Measurements from ENCODE around the gene WDFY3.

The WDFY3 gene

DNA sequence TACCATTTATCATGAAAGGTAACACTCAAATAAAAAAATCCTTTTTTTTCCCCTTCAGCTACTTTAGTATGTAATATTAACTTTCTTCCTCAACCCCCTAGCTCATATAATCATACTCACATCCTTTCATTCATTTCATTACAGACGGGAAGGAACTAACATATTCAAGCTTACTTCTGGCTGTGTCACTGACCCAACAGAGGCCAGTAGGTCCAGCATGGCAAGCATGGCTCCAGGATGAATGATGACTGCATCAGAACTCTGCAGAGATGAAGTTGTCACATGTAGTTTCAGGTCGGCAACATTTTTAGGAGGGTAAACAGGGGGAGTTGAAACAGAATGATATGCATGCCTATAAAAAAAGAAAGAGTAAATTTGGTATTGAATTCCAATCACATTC is 163.4 kb downstream of the WDFY3 start:
- no peak for DNase-seq (ENCODE audit: low read depth in 1 of 2, low spot score in 1 of 2)

DNA sequence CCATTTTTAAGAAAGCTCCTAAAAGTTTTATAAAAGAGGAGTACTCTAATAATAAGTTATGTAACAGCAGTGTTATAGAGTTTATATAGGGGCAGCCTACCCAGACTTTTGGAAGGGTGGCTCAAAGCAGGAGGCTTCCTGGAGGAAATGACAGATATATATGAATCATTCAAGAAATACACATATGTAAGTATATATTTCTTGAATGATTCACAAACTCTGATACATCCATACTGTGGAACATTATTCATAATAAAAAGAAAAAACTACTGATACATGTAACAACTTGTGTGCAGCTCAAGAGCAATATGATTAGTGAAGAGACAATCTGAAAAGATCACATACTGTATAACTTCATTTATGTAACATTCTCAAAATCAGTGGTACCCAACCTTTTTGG is 166.2 kb downstream of the WDFY3 start:
- DNase-seq (ENCODE audit: low read depth in 1 of 2, low spot score in 1 of 2) = no peak

DNA sequence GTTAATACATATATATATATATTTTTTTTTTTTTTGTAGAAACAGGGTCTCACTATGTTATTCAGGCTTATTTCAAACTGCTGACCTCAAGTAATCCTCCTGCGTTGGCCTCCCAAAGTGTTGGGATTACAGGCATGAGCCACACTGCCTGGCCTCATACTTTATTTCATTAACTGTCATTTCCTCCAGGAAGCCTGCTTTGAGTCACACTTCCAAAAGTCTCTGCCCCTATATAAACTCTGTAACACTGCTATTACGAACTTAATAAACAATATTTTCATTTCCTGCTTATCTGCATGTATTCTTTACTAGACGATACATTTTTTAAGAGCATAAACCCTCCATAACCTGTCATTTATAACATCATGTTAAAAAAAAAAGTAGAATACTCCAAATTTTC is 167.2 kb downstream of the WDFY3 start:
- DNase-seq (ENCODE audit: low read depth in 1 of 2, low spot score in 1 of 2) = no peak

DNA sequence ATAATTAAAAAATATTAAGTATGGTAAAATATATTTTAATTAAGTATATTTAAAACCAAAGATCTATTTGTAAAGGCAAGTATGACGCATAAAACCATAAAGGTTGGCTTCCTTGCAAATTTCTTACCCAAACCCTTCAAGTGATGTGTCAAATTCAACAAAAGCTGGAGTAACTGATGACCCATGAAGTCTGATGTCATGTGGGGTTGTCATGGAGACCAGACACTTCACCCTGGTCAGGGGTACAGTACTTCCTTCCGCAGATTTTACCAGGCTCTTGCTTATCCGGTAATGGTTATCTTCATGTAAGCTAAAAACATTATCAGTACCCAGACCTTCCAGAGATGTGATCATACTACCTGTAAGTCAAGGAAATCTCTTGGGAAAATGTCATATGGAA is 170.1 kb downstream of the WDFY3 start:
- DNase-seq (ENCODE audit: low read depth in 1 of 2, low spot score in 1 of 2) = no peak

DNA sequence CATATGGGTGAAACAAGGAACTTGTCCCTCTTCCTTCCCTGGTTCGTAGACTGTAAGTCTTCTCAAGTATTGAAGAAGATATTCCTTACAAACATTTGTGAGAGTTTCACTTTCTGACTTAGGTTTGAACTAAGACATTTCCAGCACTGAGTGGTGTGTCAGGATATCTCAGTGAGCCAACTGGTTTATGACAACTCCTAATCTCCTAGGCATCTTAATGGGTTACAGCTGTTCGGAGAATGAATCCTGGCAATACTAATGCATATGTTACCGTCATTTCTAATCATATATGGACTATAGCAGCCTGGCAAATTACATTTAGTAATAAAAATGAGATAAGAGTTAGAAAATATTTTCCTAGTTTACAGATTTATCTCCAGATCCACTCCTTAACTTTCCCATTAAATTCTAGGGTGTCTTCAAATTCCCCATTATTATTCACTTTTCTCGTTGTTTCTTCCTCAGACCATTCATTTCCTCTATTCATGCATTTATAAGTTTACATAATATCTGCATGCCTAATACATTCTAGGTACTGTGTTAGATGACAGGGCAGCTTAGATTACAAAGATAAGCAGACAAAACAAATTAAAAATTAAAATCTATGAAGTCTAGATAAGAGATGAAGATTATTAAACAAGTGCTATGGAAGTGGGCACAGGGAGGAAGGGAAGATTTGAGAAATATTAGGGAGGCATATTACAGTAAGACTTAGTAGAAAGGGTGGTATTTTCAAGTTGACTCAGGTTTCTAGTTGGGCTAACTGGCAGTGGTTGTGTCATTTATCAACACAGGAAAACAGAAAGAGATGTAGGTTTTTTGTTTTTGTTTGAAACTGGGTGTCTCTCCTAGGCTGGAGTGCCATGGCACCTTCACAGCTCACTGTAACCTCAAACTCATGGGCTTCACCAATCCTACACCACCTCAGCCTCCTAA is 173.9 kb downstream of the WDFY3 start:
- no peak for DNase-seq (ENCODE audit: low read depth in 1 of 2, low spot score in 1 of 2)

DNA sequence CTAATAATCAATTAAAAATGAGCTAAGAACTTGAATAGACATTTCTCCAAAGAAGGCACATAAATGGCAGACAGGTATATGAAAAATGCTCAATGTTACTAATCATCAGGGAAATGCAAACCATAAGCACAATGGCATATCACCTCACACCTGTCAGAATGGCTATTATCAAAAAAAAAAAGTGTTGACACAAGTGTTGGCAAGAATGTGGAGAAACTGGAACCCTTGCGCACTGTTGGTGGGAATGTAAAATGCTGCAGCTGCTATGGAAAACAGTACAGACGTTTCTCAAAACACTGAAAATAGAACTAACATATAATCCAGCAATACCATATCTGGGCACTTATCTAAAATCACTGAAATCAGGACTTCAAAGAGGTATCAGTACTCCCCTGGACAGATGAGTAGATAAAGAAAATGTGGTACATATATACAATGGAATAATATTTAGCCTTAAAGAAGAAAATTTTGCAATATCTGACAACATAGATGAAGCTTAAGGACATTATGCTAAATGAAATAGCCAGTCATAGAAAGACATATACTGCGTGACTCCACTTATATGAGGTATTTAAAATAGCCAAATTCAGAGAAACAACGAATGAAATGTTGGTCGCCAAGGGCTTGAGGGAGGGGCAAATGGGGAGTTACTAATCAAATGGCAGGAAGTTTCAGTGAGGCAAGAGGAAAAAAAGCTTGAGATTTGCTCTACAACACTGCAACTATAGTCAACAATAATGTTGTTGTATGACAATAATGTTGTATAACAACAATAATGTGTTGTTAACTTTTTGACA is 175.5 kb downstream of the WDFY3 start:
- DNase-seq (ENCODE audit: low read depth in 1 of 2, low spot score in 1 of 2) = no peak

DNA sequence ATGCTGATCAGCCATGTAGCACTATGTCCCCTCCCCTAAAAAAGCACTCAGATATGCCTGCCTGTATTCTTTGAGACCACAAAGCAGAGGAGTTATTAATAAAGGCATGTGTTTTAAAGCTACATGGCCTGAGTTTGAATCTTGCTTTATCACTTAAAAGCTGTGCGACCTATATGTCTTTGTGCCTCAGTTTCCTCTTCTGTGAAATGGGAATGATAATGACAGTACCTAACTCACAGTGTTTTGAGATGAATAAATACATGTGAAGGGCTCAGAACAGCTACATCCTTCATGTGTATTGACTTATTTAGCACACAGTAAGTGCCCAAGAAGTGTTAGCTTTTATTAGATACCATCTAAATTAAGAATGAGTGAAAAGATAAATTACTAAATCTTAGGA is 180.0 kb downstream of the WDFY3 start:
- no peak for DNase-seq (ENCODE audit: low read depth in 1 of 2, low spot score in 1 of 2)

DNA sequence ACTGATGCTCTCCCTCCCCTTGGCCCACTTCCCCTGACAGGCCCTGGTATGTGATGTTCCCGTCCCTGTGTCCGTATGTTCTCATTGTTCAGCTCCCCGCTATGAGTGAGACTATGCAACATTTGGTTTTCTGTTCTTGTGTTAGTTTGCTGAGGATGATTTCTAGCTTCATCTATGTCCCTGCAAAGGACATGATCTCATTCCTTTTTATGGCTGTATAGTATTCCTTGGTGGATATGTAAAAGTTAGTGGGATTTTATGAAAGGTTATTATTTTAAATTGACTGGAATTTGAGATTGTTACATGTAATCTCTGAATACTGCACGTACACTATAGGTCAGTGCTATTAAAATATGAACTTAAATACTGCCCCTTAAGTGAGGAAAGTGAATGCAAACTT is 184.0 kb downstream of the WDFY3 start:
- DNase-seq (ENCODE audit: low read depth in 1 of 2, low spot score in 1 of 2) = no peak

DNA sequence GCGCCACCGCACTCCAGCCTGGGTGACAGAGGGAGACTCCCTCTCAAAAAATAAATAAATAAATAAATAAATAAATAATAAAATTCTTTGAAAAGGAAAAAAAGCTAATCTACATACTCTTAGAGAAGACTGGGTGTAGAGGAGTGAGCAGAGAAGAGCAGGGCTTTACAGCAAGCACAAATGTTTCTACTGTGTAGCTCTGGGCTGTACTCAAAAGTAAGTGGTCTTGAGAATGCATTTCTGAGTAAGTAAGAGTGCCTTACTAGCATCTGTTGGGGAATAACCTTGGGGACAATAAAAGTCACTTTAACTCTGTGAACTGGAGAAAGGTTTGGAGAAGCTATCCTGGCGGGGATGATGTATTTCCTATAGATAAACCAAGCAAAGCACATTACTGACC is 185.8 kb downstream of the WDFY3 start:
- DNase-seq (ENCODE audit: low read depth in 1 of 2, low spot score in 1 of 2) = no peak

DNA sequence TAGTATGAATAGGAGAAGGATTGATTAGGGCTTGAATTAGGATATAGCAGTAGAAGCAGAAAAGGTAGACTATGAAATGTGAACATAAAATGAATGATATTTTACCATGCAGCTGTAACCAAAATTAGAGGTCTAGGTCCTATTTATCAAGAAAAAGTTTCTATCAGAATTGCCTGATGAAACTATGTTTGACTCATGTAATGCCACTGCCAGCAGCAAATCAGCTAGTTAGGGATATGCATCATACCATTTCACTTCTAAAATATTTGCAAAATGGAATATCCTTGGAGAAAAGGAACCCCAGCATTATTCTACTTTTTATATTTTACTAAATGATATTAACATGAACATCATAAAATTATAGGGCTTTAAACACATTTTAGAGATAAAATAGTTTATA is 188.4 kb downstream of the WDFY3 start:
- DNase-seq (ENCODE audit: low read depth in 1 of 2, low spot score in 1 of 2) = no peak

DNA sequence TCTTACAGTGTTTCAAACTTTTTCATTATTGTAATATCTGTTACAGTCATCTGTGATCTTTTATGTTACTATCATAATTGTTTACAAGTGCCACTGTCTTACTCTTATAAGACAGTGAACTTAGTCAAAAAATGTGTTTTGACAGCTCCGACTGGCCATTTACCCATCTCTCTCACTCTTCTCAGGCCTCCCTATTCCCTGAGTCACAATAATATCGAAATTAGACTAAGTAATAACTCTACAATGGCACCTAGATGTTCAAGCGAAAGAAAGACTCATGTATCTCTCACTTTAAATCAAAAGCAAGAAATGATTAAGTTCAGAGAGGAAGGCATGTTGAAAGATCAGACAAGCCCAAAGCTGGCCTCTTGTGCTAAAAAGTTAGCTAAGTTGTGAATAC is 199.3 kb downstream of the WDFY3 start:
- no peak for DNase-seq (ENCODE audit: low read depth in 1 of 2, low spot score in 1 of 2)

DNA sequence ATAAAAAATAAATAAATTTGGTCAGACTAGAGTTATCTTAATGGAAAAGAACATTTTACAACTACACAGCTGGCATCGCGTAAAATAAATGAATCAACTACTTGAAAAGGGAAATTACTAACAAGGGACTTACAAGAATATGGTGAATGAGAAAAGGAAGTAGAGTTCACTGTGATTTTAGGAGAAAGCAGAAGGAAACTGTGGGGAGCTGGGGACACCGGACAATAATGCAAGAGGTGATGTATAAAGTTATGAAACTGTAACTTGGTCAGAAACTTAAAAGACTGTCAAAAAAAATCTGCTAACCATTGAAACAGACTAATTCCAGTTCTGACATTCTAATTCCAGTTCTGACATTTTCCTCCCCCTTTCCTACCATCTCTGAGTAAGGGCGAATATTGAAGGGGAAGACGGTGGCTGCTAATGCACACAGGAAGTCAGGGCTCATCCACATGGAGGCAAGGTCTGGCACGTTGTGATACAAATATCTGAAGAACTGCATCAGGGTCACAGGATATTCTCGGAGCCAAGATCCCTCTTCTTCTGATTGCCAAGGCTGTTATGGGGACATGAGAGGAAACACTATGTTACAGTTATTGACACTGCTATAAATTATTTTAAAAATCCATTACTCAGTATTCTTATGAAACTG is 213.0 kb downstream of the WDFY3 start:
- no peak for DNase-seq (ENCODE audit: low read depth in 1 of 2, low spot score in 1 of 2)

DNA sequence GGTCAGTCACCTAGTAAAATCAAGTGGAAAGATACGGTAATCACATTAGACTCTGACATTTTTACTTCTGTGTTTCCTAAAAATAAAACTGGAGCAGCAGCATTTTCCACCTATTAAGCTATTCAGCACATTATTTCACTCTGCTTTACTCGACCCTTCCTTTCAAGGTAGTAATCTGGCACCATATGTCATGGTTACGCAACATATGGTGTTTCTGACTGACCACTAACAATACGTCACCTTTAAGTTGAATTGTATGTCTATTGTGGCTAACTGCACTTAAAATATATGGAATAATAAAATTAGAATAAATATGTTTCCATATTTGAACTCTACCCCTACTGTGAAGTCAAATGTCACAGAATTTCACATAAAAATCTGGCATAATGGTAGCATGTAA is 214.8 kb downstream of the WDFY3 start:
- DNase-seq (ENCODE audit: low read depth in 1 of 2, low spot score in 1 of 2) = no peak

DNA sequence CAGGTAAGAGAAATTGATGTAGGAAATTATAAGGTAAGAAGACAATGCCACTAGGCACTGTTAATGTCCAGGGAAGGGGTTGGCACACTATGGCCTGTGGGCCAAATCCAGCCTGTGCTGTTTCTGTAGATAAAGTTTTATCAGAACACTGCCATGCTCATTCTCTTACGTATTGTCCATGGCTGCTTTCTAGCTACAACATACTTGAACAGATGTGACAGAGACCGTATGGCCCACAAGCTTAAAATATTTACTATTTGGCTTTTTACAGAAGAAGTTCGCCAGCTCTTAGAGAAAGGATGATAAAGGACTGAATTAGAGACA is 215.6 kb downstream of the WDFY3 start:
- no peak for DNase-seq (ENCODE audit: low read depth in 1 of 2, low spot score in 1 of 2)

DNA sequence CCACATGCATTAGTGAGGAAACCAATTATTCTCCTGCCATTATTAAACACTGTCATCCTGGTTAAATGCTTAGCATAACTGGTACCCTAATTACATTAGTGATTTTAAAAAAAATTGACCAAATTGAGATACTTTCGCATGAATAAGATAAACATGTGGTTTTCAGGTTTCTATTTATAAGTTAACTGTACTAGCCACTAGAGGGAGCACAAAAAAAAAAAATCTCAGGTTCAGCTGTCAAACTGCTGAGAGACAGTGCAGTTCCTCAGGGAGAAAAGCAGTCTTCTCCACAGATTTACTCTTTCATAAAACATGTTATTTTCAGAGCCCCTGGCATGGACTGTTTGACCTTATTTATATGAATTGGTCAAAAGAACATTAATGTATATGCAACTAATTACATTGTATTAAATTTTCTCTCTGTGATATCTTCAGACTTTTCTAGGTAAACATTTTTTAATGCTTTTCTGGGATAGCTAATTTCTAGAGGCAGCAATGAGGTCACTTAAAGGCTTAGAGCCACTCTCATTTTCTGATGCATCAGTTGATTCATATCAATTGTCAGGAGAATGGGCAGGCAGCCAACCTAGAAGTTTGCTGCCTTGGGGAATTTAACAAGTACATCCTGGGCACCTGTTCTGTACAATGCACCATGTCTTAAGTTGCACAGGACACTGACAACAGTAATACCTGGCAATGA is 216.1 kb downstream of the WDFY3 start:
- no peak for DNase-seq (ENCODE audit: low read depth in 1 of 2, low spot score in 1 of 2)

DNA sequence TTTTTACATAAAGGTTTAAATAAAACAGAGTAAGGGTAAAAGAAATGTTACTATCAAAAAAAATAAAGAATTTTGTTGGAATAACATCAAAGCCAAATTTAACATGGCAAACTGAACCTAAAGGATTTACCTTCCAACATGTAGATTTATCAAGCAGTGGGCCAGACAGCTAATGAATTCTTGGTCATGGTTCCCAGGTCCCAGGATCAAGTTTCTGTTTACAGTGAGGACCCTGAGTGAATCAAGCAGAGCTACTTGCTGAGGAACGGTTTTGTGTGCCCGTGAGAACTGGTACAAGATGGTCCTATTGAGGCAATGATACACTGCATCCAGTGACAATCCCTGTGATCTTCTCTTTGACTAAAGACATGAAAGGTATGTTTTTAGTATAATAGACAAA is 226.4 kb downstream of the WDFY3 start:
- DNase-seq (ENCODE audit: low read depth in 1 of 2, low spot score in 1 of 2) = no peak

DNA sequence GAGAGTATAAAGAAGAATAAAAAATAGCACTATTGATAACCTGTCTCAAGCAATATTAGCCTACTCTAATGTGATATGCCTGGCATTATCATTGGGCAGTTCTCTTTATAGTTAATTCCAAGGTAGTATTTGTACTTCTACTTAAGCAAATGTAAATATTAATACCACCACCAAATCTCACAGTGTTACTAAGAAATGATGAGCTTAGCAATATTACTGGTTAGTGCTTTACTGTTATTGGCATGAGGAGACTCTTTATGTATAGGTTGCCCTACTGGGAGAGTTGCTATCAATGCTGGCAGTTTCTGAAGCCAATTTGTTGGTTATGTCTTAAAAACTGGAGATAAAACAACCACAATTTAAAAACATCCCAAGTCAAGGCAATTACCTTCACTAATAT is 227.9 kb downstream of the WDFY3 start:
- DNase-seq (ENCODE audit: low read depth in 1 of 2, low spot score in 1 of 2) = no peak

DNA sequence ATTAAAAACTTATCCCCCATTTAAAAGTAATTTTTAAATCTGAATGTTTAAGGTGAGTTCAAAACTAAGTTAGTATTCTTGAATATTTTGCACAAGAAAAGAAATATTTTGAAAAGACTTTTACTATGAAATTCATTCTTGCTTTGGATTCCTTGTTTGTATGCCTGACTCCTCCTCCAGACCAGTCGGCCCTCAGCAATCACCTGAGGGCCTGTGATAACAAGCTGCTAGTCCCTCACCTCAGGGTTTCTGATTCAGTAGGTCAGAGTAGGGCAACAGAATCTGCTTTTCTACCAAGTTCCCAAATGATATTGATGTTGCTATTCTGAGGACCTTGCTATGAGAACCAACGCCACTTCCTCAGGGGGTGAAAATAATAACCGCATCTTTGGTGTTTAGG is 228.8 kb downstream of the WDFY3 start:
- no peak for DNase-seq (ENCODE audit: low read depth in 1 of 2, low spot score in 1 of 2)

DNA sequence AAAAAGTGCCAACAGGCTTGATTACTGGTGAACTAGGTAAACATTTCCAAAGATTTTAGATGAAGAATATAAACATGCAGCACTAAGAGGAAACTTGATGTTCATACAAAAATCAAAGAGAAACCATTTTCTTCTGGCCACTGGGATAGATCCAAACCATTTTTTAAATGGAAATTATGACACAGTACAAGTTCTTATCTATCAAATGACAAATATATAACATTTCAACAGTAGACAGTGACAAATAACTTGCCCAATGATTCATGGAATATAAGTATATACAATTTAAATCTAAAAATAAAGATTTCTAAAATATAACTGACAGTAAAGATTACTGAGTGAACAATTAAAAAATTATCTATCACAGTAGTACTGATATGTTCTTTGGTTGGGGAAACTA is 232.5 kb downstream of the WDFY3 start:
- no peak for DNase-seq (ENCODE audit: low read depth in 1 of 2, low spot score in 1 of 2)

DNA sequence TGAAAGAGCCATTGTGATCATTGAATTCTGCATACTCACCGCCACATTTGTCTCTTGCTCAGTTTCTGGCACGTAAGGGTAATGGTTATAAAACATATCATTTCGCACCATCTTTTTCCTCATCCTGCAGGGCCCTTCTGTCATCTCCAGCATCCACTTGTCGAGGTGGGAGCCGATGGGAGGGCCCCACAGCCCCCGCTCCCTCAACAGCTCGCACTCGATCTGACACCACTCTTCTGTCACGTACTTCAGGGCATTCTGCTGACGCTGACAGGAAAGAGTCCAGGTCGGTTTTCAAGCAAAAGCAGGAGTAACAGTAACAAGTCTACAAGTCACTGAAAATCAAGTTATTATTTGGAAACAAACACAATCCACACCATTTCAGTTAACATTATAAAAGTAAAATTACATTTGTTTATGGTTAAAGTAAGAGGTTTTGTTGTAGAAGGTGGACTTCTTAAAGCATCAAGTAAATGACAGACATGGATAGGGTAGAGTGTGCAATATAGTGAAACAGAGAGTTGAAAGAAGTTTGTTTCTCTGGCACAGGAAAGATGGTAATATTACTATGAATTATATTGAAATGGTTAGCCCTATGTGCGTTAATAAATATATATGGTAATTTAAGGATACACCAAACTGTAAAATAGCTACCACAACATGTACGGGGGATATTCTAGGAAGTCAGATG is 233.0 kb downstream of the WDFY3 start:
- DNase-seq (ENCODE audit: low read depth in 1 of 2, low spot score in 1 of 2) = no peak

DNA sequence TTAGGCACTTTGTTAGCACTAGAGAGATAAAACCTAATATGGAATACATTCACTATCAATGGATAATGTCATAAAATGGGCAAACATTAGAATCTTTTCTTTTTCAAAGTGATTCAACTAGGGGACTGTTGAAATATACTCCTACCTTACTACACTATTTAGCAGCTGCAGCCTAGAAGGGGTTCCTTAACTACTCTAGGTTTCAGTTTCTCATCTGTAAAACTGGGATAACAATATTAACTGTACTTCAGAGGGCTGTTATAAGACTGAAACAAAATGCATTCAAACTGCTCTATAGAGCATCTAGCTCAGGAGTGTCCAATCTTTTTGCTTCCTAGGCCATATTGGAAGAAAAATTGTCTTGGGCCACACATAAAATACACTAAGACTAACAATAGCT is 236.1 kb downstream of the WDFY3 start:
- no peak for DNase-seq (ENCODE audit: low read depth in 1 of 2, low spot score in 1 of 2)

All from activated T-helper 1 cell treated with anti-CD3 and anti-CD28 coated beads, Interleukin-2, amount 50 U/mL, for 16 hours (primary cell).